PC-3 (cell line): Measurements from ENCODE around the gene PREPL. TPM values are rescaled to one million over a fixed set of nuclear protein-coding genes. Genes with fewer than 3 reads are reported as not detected.

Source experiments
- ATAC-seq: fragments of 200-7000 bp; cut with Tn5 transposase; 2 replicates; pipeline ENCODE4 v1.9.1; 2020; ENCODE audit warnings: mild to moderate bottlenecking, moderate library complexity
- BruUV-seq: library from RNA; stranded (reverse); fragments of 400-500 nt; replicated peaks from 2 replicates; lab custom pipeline; 2021; lab: Mats Ljungman, UMichigan
- CTCF ChIA-PET: fragments of 300-600 bp; sonication (Branson Sonifier 250); formaldehyde crosslinking; loops from one replicate; lab custom pipeline; 2022; ENCODE audit warnings: antibody characterized with exemption; lab: Charles Lee
- POLR2A ChIA-PET: fragments of 300-600 bp; sonication (Branson Sonifier 250); formaldehyde crosslinking; loops from one replicate; lab custom pipeline; 2022; ENCODE audit warnings: antibody characterized with exemption; ENCODE audit not compliant: unreplicated experiment; lab: Charles Lee
- DNase-seq: peaks from one replicate; pipeline ENCODE4 v3.0.0-alpha.2; 2015
- H2AFZ ChIP-seq: fragments of 300-600 bp; sonication (generic); 2 replicates; pipeline ENCODE4 v1.6.0; 2016; ENCODE audit warnings: antibody characterized with exemption, low read length
- H3F3A ChIP-seq: fragments of 300-600 bp; sonication (generic); one replicate; pipeline ENCODE4 v1.6.0; 2017; ENCODE audit warnings: antibody characterized with exemption, low read length, control low read depth, mild to moderate bottlenecking; ENCODE audit not compliant: unreplicated experiment
- H3K27ac ChIP-seq: fragments of 300-600 bp; sonication (generic); 2 replicates; pipeline ENCODE4 v1.5.1; 2016; ENCODE audit warnings: mild to moderate bottlenecking, low read length
- H3K27me3 ChIP-seq: fragments of 300-600 bp; sonication (generic); 2 replicates; pipeline ENCODE4 v1.6.1; 2016; ENCODE audit warnings: low read length, mixed read lengths
- H3K36me3 ChIP-seq: fragments of 300-600 bp; sonication (generic); 2 replicates; pipeline ENCODE4 v1.6.1; 2016; ENCODE audit warnings: low read depth, mixed run types, low read length, mixed read lengths
- H3K4me1 ChIP-seq: fragments of 300-600 bp; sonication (generic); 2 replicates; pipeline ENCODE4 v1.5.1; 2016; ENCODE audit warnings: low read length; ENCODE audit not compliant: insufficient read depth
- H3K4me2 ChIP-seq: fragments of 300-600 bp; sonication (generic); 2 replicates; pipeline ENCODE4 v1.6.0; 2016; ENCODE audit warnings: low read length
- H3K4me3 ChIP-seq: fragments of 300-600 bp; sonication (generic); 2 replicates; pipeline ENCODE4 v1.5.1; 2016; ENCODE audit warnings: mild to moderate bottlenecking, low read length, mixed read lengths
- H3K79me2 ChIP-seq: fragments of 300-600 bp; sonication (generic); 2 replicates; pipeline ENCODE4 v1.6.1; 2017; ENCODE audit warnings: low read length, mixed read lengths
- H3K9ac ChIP-seq: fragments of 300-600 bp; sonication (generic); 2 replicates; pipeline ENCODE4 v1.6.0; 2016; ENCODE audit warnings: mild to moderate bottlenecking, low read length
- H3K9me2 ChIP-seq: fragments of 300-600 bp; sonication (generic); replicated peaks from 2 replicates; pipeline ENCODE4 v1.6.1; 2016; ENCODE audit warnings: mixed run types, low read length, mixed read lengths
- H3K9me3 ChIP-seq: fragments of 300-600 bp; sonication (generic); 2 replicates; pipeline ENCODE4 v1.6.1; 2016; ENCODE audit warnings: low read length, mixed read lengths
- H4K20me1 ChIP-seq: fragments of 300-600 bp; sonication (generic); 2 replicates; pipeline ENCODE4 v1.6.1; 2016; ENCODE audit warnings: low read length, mixed read lengths
- EZH2 ChIP-seq: fragments of 300-600 bp; sonication (generic); IDR thresholded peaks from one replicate; pipeline ENCODE4 v1.6.1; 2017; ENCODE audit warnings: antibody characterized with exemption, mild to moderate bottlenecking, low read length; ENCODE audit not compliant: unreplicated experiment
- EZH2phosphoT487 ChIP-seq: fragments of 300-600 bp; sonication (generic); IDR thresholded peaks from 2 replicates; pipeline ENCODE4 v1.6.1; 2018; ENCODE audit warnings: mild to moderate bottlenecking, antibody characterized with exemption, low read length, borderline replicate concordance
- intact Hi-C: fragments of 100-400 bp; cut with micrococcal nuclease; formaldehyde crosslinking; loops from 2 replicates; pipeline ENCODE4 v1.9.0; 2023
- total RNA-seq: library from RNA; depleted of rRNA; stranded (reverse); fragments of >200 nt; gene quantifications from 2 replicates; pipeline ENCODE4 v1.2.3, GENCODE V29; 2014
- TF ChIP-seq, protein P1 (sequence below): fragments of 300-600 bp; sonication (generic); conservative IDR thresholded peaks from 2 replicates; pipeline ENCODE4 v1.5.1; 2017; ENCODE audit warnings: antibody characterized with exemption, low read depth, mild to moderate bottlenecking, low read length

The PREPL gene
- total RNA-seq, 1 experiment from 2014 or later = 36.2 TPM

DNA sequence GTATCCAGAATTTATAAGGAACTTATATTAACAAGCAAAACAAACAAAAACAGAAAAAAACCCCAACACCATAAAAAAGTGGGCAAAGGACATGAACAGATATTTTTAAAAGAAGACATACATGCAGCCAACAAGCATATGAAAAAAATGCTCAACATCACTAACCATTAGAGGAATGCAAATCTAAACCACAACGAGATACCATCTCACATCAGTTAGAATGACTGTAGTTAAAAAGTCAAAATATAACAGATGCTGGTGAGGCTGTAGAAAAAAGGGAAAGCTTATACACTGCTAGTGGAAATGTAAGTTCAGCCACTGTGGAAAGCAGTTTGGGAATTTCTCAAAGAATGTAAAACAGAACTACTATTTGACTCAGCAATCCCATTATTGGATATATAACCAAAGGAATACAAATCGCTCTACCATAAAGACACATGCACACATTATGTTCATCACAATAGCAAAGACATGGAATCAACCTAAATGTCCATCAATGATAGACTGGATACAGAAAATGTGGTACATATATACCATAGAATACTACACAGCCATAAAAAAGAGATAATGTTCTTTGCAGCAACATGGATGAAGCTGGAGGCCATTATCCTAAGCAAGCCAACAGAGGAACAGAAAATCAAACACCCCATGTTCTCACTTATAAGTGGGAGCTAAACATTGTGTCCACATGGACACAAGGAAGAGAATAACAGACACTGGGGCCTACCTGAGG, 25.3 kb downstream of the PREPL start:
- Histone ChIP-seq H3K27ac (no peak overlapping the region), H3K27me3 (no peaks in the 10 kb centered on the region), H3K9me2 (no peaks in the 10 kb centered on the region), H4K20me1 (no peaks in the 10 kb centered on the region), H3K4me2 (no peak overlapping the region), H3K36me3 (peaks cover 31% of the 10 kb centered on the region), H3K9ac (no peak overlapping the region), H2AFZ (no peak overlapping the region), H3K9me3 (no peaks in the 10 kb centered on the region), H3F3A (no peaks in the 10 kb centered on the region), H3K4me3 (no peak overlapping the region), H3K4me1 (no peaks in the 10 kb centered on the region), H3K79me2 (no peaks in the 10 kb centered on the region)
- ATAC-seq (no peak), DNase-seq (no peak)
- ChIA-PET CTCF (no interaction called here), POLR2A (interaction anchor here (0.6 kb wide), 1 partner anchor 984 kb away, joined by 8 read pairs; no protein-coding TSS in a partner anchor)
- TF ChIP-seq, protein P1, sequence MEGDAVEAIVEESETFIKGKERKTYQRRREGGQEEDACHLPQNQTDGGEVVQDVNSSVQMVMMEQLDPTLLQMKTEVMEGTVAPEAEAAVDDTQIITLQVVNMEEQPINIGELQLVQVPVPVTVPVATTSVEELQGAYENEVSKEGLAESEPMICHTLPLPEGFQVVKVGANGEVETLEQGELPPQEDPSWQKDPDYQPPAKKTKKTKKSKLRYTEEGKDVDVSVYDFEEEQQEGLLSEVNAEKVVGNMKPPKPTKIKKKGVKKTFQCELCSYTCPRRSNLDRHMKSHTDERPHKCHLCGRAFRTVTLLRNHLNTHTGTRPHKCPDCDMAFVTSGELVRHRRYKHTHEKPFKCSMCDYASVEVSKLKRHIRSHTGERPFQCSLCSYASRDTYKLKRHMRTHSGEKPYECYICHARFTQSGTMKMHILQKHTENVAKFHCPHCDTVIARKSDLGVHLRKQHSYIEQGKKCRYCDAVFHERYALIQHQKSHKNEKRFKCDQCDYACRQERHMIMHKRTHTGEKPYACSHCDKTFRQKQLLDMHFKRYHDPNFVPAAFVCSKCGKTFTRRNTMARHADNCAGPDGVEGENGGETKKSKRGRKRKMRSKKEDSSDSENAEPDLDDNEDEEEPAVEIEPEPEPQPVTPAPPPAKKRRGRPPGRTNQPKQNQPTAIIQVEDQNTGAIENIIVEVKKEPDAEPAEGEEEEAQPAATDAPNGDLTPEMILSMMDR = no peak
- TF ChIP-seq EZH2 (no peak), EZH2phosphoT487 (no peak)
- no TSS peak for BruUV-seq
- intact Hi-C loops = no loop called here

- DNase-seq (no peak), ATAC-seq (no peak)
- Histone ChIP-seq H4K20me1 (no peaks in the 10 kb centered on the region), H3F3A (no peaks in the 10 kb centered on the region), H3K27me3 (no peaks in the 10 kb centered on the region), H3K9me3 (no peaks in the 10 kb centered on the region), H3K36me3 (peaks cover 27% of the 10 kb centered on the region), H2AFZ (no peak overlapping the region), H3K27ac (no peak overlapping the region), H3K4me2 (no peak overlapping the region), H3K79me2 (no peaks in the 10 kb centered on the region), H3K4me1 (no peaks in the 10 kb centered on the region), H3K9ac (no peak overlapping the region), H3K9me2 (no peaks in the 10 kb centered on the region), H3K4me3 (no peak overlapping the region)
- POLR2A ChIA-PET = no interaction called here
- BruUV-seq = no TSS peak
- CTCF ChIA-PET = no interaction called here
- intact Hi-C loops = no loop called here
- no peak for TF ChIP-seq EZH2
Observed at GRCh38 chr2:44333994-44334393, 27.3 kb downstream of the PREPL start.

GRCh38 chr2:44330801-44331200, 30.5 kb downstream of the PREPL start:
- Histone ChIP-seq H3K9me2 (no peaks in the 10 kb centered on the region), H3K27ac (no peak overlapping the region), H3F3A (no peaks in the 10 kb centered on the region), H3K79me2 (no peaks in the 10 kb centered on the region), H2AFZ (no peak overlapping the region), H3K4me2 (no peak overlapping the region), H3K9me3 (no peaks in the 10 kb centered on the region), H3K36me3 (peaks cover 20% of the 10 kb centered on the region; the same call in 1 of the 2 replicates), H3K27me3 (no peaks in the 10 kb centered on the region), H3K4me1 (no peaks in the 10 kb centered on the region), H3K4me3 (no peak overlapping the region), H4K20me1 (no peaks in the 10 kb centered on the region), H3K9ac (no peak overlapping the region)
- CTCF ChIA-PET = no interaction called here
- intact Hi-C loops = no loop called here
- TF ChIP-seq EZH2 = no peak
- TF ChIP-seq EZH2phosphoT487 = no peak
- TF ChIP-seq, protein P1 = no peak
- POLR2A ChIA-PET = no interaction called here
- DNase-seq = no peak
- ATAC-seq = no peak
- BruUV-seq = no TSS peak
